ENCODE results near the gene CROCC2.

DNA sequence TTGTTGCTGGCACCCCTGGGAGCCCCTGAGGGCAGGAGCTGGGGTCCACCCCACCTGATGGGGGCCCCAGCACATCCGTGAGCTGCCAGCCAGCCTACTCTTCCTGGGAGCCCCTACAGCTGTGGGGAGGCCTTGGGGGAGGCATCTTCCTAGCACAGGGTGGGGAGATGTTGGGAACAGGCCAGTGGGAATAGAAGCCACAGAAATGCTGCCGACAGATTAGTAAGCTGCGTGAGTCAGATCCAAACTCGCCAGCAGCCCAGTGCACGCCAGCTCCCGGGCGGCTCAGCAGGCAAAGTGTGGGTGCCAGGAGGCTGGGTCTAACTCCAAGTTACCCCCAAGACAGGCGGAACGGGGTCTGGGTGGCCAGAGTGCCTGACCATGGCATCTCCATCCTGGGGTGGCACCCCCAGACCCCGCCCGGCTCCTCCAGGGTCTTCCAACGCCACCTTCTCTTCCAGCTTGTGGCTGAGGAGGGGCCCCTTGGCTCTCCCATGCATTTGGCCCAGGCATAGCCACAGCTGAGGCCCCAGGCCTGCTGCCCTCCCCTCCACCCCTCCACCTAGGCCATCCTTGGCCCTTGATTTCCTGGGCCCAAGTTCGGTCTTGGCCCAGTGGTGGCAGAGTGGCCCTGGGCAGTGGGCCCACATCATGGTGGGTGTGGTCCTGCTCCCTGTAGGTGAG lies 15.3 kb downstream of the CROCC2 start:
- TF ChIP-seq, protein P1, sequence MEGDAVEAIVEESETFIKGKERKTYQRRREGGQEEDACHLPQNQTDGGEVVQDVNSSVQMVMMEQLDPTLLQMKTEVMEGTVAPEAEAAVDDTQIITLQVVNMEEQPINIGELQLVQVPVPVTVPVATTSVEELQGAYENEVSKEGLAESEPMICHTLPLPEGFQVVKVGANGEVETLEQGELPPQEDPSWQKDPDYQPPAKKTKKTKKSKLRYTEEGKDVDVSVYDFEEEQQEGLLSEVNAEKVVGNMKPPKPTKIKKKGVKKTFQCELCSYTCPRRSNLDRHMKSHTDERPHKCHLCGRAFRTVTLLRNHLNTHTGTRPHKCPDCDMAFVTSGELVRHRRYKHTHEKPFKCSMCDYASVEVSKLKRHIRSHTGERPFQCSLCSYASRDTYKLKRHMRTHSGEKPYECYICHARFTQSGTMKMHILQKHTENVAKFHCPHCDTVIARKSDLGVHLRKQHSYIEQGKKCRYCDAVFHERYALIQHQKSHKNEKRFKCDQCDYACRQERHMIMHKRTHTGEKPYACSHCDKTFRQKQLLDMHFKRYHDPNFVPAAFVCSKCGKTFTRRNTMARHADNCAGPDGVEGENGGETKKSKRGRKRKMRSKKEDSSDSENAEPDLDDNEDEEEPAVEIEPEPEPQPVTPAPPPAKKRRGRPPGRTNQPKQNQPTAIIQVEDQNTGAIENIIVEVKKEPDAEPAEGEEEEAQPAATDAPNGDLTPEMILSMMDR (IDR thresholded peaks at IDR 0.05; ENCODE audit: borderline replicate concordance, extremely low read depth, low read length, poor library complexity, severe bottlenecking) = no peak
- no peak for TF ChIP-seq EZH2 (IDR thresholded peaks at IDR 0.05; ENCODE audit: borderline replicate concordance, low read depth, low read length, severe bottlenecking)

Measured in DND-41 (cell line).